Activated T-cell treated with anti-CD3 and anti-CD28 coated beads for 24 hours (primary cell): ENCODE data around the gene RBM47.
"Not testable (repeated sequence)": the region's sequence is repeated elsewhere in the genome, so short reads cannot be mapped to it uniquely, and the experiment has no call there.

Experiments used
- DNase-seq: peaks from one replicate; pipeline ENCODE4 v3.0.0-alpha.2; 2020; ENCODE audit warnings: low read depth

RBM47 gene

DNA sequence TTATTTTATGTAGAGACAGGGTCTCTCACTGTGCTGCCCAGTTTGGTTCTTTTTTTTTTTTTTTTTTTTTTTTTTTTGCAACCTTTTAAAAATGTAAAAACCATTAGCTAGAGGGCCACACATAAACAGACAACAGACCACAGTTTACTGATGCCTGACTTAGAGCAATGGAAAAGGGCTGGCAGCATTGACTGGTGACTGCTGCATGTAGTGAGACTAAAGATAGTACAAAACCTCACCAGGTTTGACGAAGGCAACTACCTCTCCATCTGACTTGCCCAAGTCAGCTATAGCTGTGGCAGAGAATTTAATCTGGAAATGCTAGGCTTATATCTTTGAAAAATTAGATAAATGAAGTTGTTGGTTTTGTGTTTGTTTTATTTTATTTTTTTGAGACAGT lies 102.9 kb downstream of the RBM47 start:
- DNase-seq: no peak

DNA sequence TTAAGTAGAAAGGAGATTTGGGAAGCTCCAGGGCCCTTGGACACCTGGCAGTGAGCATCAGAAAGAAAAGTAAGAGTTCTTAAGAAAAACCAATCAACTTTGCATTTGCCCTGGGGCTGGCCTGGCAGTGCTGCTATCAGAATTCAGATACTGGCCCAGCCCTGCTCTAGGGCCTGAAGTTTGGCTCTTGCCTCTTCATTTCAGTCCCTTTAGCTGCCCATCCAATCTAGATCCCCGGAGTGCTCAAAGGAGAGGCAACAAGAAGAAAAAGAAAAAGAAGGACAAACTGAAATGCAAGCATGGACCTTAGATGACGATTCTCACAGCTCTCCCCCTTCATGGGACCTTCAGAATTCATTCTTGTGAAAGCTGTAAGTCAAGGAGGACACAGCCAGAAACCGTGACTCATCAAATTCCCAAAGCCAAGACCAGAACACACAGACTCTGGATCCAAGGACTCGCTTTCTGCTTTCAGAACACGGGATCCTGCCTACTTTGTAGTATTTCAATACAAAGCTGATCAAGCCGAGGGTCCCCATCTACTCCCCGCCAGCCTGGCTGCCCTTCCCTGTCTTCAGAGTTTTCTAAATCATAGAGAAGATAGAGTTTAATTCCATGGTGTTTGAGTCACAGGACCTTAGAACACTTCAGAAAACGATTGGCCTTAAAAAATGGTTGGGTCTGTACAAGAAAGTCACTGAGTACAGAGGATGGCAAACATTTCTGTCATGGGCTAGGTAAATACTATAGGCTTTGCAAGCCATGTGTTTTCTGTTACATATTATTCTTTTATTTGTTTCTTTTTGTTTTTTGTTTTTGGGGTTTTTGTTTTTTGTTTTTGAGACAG lies 103.7 kb downstream of the RBM47 start:
- no peak for DNase-seq

GRCh38 chr4:40524366-40525041 lies 105.2 kb downstream of the RBM47 start:
- DNase-seq: no peak

DNA sequence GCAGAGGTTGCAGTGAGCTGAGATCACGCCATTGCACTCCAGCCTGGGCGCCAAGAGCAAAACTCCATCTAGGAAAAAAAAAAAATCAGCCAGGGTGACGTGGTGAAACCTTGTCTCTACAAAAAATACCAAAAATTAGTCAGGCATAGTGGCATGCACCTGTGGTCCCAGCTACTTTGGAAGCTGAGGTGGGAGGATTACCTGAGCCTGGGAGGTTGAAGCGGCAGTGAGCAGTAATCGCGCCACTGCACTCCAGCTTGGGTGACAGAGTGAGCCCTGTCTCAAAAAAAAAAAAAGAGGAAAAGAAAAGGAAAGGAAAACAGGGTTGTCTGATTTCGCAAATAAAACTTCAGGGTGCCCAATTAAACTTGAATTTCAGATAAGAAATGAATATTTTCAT lies 106.1 kb downstream of the RBM47 start:
- no peak for DNase-seq

GRCh38 chr4:40521957-40522356 lies 107.7 kb downstream of the RBM47 start:
- no peak for DNase-seq

DNA sequence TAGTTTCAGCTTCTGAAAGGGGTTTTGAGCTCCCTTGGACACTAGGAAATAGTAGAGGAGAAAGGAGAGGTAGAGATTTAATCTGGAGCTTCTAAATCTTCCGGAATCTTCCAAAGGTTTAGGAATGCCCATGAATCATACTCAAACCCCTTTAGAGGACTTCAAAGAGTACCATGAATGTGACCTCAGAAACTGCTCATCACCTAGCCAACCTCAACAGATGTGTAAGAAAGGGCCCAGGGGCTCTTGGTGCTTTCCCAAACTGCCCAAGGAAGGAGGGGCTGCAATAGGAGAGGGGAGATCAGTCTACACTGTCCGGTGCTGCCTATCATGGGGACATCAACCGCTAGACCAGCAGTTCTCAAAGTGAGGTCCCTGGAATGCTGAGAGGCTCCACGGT lies 109.1 kb downstream of the RBM47 start:
- DNase-seq: no peak

DNA sequence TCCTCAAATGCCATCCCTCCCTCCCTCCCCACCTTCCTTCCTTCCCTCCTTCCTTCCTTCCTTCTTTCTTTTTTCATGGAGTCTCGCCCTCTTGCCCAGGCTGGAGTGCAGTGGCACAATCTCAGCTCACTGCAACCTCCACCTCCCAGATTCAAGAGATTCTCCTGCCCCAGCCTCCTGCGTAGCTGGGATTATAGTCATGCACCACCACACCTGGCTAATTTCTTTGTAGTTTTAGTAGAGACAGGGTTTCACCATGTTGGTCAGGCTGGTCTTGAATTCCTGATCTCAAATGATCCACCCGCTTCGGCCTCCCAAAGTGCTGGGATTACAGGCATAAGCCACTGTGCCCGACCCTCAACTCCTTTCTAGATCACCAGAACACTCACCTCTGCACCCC lies 112.6 kb downstream of the RBM47 start:
- DNase-seq: not testable (repeated sequence)

- no peak for DNase-seq
These were observed 113.0 kb downstream of the RBM47 start for GRCh38 chr4:40516651-40517050.

DNA sequence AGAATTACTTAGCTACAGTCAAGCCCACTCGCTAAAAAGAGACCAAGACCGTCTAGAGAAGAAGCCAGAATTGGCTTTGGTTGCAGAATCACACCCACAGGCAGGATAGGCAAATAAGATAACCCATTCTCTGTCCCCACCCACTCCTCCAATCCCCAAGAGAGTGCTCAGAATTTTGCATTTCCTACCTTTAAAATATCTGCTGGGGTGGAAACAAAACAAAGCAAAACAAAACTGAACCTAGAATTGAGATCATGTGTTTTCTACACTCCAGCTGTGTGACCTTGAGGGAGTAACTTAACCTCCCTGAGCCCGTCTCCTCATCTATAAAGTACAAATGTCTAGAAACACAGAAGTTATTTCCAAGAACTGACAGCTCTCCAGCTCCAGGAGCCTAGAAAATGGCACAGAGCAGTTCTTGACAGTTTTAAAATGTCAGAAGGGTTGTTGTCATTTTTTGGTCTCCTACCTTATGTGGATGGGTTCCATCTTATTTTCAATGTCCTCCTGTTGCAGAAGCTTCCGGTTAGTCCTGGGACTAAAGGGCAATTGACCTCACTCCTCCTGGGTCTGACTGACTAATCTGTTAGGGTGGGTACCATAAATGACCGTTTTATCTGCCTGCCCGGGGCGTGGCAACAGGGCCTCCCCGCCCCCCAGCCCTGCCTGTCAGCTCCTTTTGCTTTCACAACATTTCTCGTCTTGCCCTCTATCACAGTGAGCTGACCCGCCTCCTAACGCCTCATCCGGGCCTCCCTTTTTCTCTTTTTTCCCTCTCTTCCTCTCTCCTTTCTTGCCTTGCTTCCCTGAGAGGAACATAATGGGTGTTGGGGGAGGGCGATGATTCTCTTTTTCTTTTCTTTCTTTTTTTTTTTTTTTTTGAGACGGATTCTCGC lies 114.0 kb downstream of the RBM47 start:
- DNase-seq: peak; percentile 5

- no peak for DNase-seq
These were observed 114.6 kb downstream of the RBM47 start for GRCh38 chr4:40515037-40515397.

DNA sequence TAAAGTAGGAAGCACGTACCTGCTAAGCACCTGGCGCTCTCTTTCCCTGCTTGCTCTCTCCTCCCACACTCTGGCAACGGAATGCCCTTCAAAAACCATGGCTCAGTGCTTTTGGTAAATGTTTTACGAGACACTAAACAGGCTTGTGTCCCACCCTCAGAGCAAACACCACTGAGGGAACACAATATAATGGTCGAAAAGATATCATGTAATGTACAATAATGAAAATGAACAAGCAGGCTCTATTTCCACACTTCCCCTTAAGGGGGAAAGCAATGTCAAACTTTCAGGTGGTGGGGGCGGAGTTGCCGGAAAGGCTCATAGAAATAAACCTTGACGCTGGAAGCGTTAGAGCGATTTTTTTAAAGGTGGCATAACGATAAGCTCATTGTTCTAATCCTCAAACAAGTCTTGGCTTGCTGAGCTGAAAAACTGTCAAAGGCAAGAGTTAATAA lies 115.1 kb downstream of the RBM47 start:
- no peak for DNase-seq

DNA sequence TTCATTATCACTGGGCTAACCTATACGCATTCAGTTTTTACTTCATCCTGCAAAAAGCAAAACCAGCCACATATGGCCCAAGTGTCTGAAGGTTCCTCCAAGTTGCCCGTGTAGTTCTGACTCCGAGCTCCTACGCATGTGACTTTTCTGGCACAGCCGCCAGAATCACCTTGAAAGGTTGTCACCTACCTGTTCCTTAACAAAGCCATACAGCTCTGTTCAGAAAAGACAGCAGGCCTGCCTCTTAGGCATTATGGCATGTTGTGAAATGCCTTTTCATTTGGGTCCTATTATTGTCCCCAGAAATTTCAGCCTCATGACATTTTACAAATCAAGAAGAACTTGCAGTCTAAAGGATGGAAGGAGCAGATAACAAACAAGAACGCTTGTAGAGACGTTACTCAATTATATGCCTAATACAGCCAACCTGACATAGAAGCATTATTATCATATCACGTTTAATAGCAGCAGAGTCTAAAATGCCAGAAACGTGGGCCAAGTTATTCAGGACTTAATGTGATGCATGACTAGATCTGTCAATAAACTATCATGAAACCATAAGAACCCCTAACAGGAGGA lies 118.5 kb downstream of the RBM47 start:
- no peak for DNase-seq

GRCh38 chr4:40507977-40508376 lies 121.7 kb downstream of the RBM47 start:
- DNase-seq: no peak

GRCh38 chr4:40506492-40506891 lies 123.2 kb downstream of the RBM47 start:
- no peak for DNase-seq

- no peak for DNase-seq
These were observed 123.6 kb downstream of the RBM47 start for GRCh38 chr4:40506066-40506465.

DNA sequence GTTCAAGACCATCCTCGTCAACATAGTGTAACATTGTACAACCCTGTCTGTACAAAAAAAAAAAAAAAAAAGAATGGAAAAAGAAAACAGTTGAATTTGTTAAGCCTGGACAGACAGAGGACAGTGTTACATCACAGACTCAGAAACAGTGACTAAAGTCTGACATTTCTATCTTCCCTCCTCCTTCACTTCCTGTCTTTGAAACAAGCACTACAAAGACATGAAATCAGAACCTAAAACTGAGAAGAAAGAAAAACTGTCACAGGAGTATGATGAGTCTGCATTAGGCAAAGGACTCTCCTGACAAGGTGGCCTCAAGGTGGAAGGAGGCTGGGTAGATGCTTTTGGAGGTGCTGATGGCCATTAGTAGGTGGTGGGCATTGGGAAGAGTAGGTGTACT lies 126.7 kb downstream of the RBM47 start:
- DNase-seq: no peak

DNA sequence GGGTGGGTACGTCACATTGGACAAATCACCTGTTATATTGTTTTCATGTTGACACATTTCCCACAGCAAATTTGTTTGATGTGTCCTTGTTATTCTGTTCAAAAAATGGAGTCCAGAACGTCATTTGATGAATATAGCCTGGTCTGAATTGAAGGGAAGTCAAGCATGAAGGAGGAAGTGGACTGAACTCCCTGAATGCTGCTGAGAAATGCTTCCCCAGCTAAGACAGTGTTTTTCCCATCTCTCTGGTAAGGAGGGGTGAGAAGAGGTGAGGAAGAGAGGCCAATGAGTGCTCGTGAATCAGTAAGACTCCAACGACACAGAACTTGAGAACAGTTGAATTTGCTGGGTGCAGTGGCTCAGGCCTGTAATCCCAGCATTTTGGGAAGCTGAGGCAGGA lies 127.4 kb downstream of the RBM47 start:
- no peak for DNase-seq

DNA sequence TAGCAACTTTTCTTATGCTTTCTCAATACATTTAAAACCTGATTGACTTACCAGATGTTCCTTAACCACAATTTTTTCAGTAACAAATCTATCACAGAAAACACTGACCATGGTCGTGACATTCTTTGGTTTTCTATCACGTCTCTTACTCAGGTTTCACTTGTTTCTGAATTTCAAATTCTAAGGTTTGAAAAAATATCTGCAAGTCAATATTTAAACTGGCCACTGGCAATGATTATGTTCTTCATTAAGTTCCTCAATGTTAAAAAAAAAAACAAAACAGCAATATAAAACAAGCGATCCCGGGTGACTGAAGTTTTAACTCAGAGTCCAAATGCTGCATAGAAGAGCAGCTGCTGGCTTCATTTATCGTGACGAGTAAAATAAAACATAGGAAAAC lies 128.9 kb downstream of the RBM47 start:
- DNase-seq: no peak

GRCh38 chr4:40493160-40493559 lies 136.5 kb downstream of the RBM47 start:
- DNase-seq: no peak

DNA sequence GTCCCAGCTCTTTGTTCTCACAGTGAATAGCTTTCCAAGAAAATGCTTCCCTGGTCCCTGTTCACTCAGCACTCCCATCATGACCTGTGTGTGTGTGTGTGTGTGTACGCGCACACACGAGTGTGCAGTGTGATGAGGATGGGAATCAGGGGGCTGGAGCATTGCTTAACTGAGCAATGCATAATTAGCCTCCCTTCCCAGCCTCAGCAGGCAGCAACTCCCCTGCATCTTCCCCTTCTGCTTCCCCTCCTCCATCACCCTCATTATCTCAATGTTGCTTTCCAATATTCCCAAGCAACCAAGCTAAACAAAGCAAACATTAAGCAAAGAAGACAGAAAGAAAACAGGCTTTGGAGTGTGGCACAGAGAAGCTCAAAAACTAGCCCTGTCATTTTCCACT lies 137.0 kb downstream of the RBM47 start:
- DNase-seq: no peak

DNA sequence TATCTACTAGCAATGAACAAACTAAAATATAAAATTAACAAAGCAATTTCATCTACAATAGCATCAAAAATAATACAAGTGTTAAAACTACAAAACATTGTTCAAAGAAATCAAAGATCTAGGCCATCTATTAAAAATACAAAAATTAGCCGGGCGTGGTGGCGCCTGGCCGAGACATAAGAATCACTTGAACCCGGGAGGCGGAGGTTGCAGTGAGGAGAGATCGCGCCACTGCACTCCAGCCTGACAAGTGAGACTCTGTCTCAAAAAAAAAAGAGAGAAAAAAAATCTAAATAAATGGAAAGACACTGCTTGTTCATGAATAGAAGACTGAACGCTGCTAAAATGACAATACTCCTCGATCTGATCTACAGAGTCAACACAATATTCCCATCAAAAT lies 139.2 kb downstream of the RBM47 start:
- DNase-seq: no peak

DNA sequence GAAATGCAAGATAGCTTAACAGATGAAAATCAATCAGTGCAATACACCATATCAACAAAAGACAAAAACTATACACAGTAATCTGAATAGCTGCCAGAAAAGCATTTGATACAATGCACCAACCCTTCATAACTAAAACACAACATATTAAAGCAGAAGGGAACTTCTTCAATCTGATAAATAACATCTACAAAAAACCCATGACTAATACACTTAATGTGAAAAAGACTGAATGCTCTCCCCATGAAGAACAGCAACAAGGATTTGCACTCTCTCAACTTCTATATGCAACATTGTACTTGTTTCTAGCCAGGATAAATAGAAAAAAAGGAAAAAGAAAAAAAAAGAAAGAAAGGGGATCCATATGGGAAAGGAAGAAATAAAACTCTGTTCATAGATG lies 139.7 kb downstream of the RBM47 start:
- no peak for DNase-seq
